ELR (cell line): ENCODE measurements around the gene RAB40C.
"Not testable (repeated sequence)": the region's sequence is repeated elsewhere in the genome, so short reads cannot be mapped to it uniquely, and the experiment has no call there.

Source experiments
- DNase-seq: peaks from one replicate; pipeline ENCODE4 v3.0.0-alpha.2; 2015; ENCODE audit warnings: low read depth

Gene RAB40C

GRCh38 chr16:590815-591200 lies 942 bp downstream of the RAB40C start:
- no peak for DNase-seq

- no peak for DNase-seq
Measured at GRCh38 chr16:591231-591630, 1.4 kb downstream of the RAB40C start.

GRCh38 chr16:591892-592517 lies 2.1 kb downstream of the RAB40C start:
- DNase-seq: no peak

- DNase-seq: no peak
Measured at GRCh38 chr16:592518-593306, 2.8 kb downstream of the RAB40C start.

GRCh38 chr16:593406-593805 lies 3.5 kb downstream of the RAB40C start:
- DNase-seq: no peak

GRCh38 chr16:593807-594206 lies 3.9 kb downstream of the RAB40C start:
- DNase-seq: no peak

GRCh38 chr16:595094-595528 lies 5.2 kb downstream of the RAB40C start:
- no peak for DNase-seq

GRCh38 chr16:595942-596735 lies 6.3 kb downstream of the RAB40C start:
- DNase-seq: no peak

- DNase-seq: no peak
Measured at GRCh38 chr16:596736-597060, 6.8 kb downstream of the RAB40C start.

- DNase-seq: not testable (repeated sequence)
Measured at GRCh38 chr16:597655-598054, 7.8 kb downstream of the RAB40C start.

GRCh38 chr16:598823-599739 lies 9.2 kb downstream of the RAB40C start:
- DNase-seq: no peak

GRCh38 chr16:600781-601180 lies 10.9 kb downstream of the RAB40C start:
- no peak for DNase-seq

- no peak for DNase-seq
Measured at GRCh38 chr16:603933-604332, 14.1 kb downstream of the RAB40C start.

- no peak for DNase-seq
Measured at GRCh38 chr16:606656-607307, 16.9 kb downstream of the RAB40C start.

GRCh38 chr16:608019-608418 lies 18.2 kb downstream of the RAB40C start:
- DNase-seq: no peak

GRCh38 chr16:609316-609715 lies 19.4 kb downstream of the RAB40C start:
- DNase-seq: no peak

GRCh38 chr16:609984-610383 lies 20.1 kb downstream of the RAB40C start:
- no peak for DNase-seq

GRCh38 chr16:610513-611381 lies 20.9 kb downstream of the RAB40C start:
- no peak for DNase-seq

- DNase-seq: no peak
Measured at GRCh38 chr16:615122-615521, 25.3 kb downstream of the RAB40C start.
